Measurements from ENCODE around the gene CNP. TPM values are rescaled to one million over a fixed set of nuclear protein-coding genes. Genes with fewer than 3 reads are reported as not detected.
"Not testable (repeated sequence)": the region's sequence is repeated elsewhere in the genome, so short reads cannot be mapped to it uniquely, and the experiment has no call there.

CNP gene
- total RNA-seq, 1 donor from 2014 or later: 54.0 TPM

DNA sequence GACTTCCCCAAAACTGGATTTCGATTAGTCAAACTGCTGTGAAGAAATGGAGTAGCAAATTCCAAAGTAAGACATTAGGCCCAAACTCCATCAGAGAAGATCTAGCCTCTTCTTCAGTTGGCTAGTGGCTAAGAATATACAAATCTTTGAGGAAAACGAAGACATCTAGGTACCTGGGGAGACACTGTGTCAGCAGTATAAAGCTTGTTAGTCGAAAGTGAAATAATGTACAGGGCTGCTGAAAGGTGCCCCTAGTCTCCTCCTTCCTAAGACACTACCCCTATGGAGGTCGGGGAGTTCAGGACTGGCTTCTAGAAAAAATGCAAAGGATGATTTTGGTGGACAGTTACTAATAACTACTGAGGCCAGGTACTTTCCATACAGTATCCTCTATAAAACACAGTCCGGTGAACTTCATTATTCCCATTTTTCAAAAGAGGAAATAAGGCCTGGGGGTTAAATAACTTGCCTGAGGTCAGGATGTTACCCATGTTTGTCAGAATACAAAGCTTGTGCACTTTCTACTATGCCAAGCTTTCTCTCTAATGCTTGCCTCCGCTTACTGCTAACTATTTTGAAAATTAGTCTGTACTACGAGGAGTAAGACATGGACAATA is 35.7 kb downstream of the CNP start:
- Histone ChIP-seq H3K36me3 (peaks cover 0 to 47% of the 10 kb centered on the region in 2 donors), H3K4me3 (no peak overlapping the region), H3K27me3 (no peaks in the 10 kb centered on the region), H3K9me3 (no peaks in the 10 kb centered on the region), H3K27ac (no peak overlapping the region), H3K4me1 (peaks cover 24% of the 10 kb centered on the region)
- DNase-seq (ENCODE audit: extremely low spot score in 2 of 2): no peak
- no peak for TF ChIP-seq POLR2A (IDR thresholded peaks at IDR 0.05)
- no peak for TF ChIP-seq POLR2AphosphoS5 (IDR thresholded peaks at IDR 0.05; ENCODE audit: insufficient read depth in 1 of 2, low read depth in 1 of 2)
- TF ChIP-seq, protein P1, sequence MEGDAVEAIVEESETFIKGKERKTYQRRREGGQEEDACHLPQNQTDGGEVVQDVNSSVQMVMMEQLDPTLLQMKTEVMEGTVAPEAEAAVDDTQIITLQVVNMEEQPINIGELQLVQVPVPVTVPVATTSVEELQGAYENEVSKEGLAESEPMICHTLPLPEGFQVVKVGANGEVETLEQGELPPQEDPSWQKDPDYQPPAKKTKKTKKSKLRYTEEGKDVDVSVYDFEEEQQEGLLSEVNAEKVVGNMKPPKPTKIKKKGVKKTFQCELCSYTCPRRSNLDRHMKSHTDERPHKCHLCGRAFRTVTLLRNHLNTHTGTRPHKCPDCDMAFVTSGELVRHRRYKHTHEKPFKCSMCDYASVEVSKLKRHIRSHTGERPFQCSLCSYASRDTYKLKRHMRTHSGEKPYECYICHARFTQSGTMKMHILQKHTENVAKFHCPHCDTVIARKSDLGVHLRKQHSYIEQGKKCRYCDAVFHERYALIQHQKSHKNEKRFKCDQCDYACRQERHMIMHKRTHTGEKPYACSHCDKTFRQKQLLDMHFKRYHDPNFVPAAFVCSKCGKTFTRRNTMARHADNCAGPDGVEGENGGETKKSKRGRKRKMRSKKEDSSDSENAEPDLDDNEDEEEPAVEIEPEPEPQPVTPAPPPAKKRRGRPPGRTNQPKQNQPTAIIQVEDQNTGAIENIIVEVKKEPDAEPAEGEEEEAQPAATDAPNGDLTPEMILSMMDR (IDR thresholded peaks at IDR 0.05): no peak
- intact Hi-C loops (cut with DNase I): no loop called here

DNA sequence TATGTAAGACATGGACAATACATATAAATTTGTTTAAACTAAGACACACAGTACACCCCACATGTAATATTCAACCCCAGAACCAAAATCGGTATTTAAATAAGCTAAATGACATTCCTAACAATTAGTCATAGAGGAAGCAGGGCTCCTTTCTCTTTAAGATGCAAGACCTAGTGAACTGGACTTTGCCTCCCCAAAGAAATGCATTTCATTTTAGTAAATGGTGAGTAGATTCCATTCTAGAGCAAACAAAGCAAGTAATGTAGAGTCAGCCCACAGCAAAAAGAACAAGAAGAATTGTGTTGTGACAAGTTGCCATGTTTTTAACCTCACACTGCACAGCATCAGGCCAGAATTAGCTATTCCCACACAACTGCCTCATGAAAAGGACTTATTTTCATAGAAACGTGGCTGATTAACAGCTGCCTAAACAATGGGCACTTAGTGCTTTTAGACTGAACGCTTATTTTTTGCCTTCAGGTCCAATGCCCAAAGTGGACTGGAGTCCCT is 36.3 kb downstream of the CNP start:
- TF ChIP-seq POLR2A (IDR thresholded peaks at IDR 0.05) (no peak), POLR2AphosphoS5 (IDR thresholded peaks at IDR 0.05; ENCODE audit: insufficient read depth in 1 of 2, low read depth in 1 of 2) (no peak)
- TF ChIP-seq, protein P1 (IDR thresholded peaks at IDR 0.05): no peak
- H3K9me3 ChIP-seq: no peaks in the 10 kb centered on the region
- H3K4me3 ChIP-seq: no peak overlapping the region
- DNase-seq (ENCODE audit: extremely low spot score in 2 of 2): no peak
- intact Hi-C loops (cut with DNase I): no loop called here
- H3K36me3 ChIP-seq: peaks cover 0 to 41% of the 10 kb centered on the region in 2 donors
- H3K4me1 ChIP-seq: peaks cover 24% of the 10 kb centered on the region
- no peaks in the 10 kb centered on the region for H3K27me3 ChIP-seq
- no peak overlapping the region for H3K27ac ChIP-seq

DNA sequence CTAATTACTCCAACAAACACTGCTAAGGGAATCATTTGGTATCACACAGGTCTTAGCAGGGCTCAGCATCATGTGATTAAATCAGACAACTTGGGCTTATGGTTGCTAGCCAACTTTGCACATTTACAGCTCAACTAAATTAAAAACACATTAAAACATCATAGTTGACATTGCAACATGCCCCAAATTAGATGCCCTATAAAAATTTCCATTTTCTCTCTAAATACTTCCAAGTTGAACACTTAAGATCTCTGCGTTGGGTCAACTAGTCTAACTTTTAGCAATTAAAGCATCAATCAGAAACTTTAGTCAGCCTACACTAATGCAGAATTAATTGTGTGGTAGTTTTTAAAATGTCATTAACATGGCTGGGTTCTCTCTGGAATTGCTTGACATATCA is 38.6 kb downstream of the CNP start:
- Histone ChIP-seq H3K9me3 (no peaks in the 10 kb centered on the region), H3K36me3 (peaks cover 0 to 21% of the 10 kb centered on the region in 2 donors), H3K27ac (no peak overlapping the region), H3K27me3 (no peaks in the 10 kb centered on the region), H3K4me1 (peaks cover 36% of the 10 kb centered on the region), H3K4me3 (no peak overlapping the region)
- DNase-seq (ENCODE audit: extremely low spot score in 2 of 2): no peak
- TF ChIP-seq POLR2AphosphoS5 (IDR thresholded peaks at IDR 0.05; ENCODE audit: insufficient read depth in 1 of 2, low read depth in 1 of 2): peak in 1 of 2 donors; percentile 28
- TF ChIP-seq POLR2A (IDR thresholded peaks at IDR 0.05): no peak
- intact Hi-C loops (cut with DNase I): no loop called here

DNA sequence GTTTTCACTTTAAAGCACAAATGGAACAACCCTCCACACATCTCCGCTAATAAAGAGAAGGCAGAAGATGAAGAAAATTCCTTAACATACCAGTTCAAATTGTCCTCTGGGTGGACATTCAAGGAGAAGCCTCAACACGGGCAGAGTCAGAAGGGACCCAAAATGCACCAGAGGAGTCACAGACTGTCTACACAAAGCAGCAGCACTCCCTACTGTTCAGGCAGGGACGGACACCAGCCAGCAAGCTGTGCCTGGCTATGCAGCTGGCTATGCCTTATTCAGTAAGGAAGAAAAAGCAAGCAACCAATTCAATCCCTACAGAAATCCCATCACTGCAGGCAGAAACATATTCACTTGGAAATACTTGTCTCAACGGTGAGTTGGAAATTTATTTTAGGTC is 42.6 kb downstream of the CNP start:
- Histone ChIP-seq H3K4me3 (no peak overlapping the region), H3K4me1 (peaks cover 73% of the 10 kb centered on the region), H3K27ac (no peak overlapping the region), H3K9me3 (no peaks in the 10 kb centered on the region), H3K27me3 (no peaks in the 10 kb centered on the region), H3K36me3 (no peaks in the 10 kb centered on the region)
- TF ChIP-seq POLR2A (IDR thresholded peaks at IDR 0.05) (no peak), POLR2AphosphoS5 (IDR thresholded peaks at IDR 0.05; ENCODE audit: insufficient read depth in 1 of 2, low read depth in 1 of 2) (no peak)
- TF ChIP-seq, protein P1 (IDR thresholded peaks at IDR 0.05): no peak
- intact Hi-C loops (cut with DNase I): no loop called here
- no peak for DNase-seq (ENCODE audit: extremely low spot score in 2 of 2)

DNA sequence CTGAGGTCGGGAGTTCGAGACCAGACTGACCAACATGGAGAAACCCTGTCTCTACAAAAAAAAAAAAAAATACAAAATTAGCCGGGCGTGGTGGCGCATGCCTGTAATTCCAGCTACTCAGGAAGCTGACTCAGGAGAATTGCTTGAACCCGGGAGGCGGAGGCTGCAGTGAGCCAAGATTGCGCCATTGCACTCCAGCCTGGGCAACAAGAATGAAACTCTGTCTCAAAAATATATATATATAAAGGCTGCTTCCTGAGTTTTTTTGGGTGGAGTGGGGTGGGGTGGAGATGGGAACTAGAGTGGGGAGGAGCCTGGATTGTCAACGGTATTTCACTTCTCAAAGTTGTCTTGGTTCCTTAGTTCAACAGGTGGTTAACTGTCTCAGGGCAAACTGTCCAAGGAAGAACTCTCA is 43.7 kb downstream of the CNP start:
- H3K4me3 ChIP-seq; H3K27me3 ChIP-seq; H3K9me3 ChIP-seq; DNase-seq (ENCODE audit: extremely low spot score in 2 of 2); H3K36me3 ChIP-seq; H3K27ac ChIP-seq; intact Hi-C loops (cut with DNase I): not testable (repeated sequence)
- H3K4me1 ChIP-seq: peaks cover 72% of the 10 kb centered on the region

DNA sequence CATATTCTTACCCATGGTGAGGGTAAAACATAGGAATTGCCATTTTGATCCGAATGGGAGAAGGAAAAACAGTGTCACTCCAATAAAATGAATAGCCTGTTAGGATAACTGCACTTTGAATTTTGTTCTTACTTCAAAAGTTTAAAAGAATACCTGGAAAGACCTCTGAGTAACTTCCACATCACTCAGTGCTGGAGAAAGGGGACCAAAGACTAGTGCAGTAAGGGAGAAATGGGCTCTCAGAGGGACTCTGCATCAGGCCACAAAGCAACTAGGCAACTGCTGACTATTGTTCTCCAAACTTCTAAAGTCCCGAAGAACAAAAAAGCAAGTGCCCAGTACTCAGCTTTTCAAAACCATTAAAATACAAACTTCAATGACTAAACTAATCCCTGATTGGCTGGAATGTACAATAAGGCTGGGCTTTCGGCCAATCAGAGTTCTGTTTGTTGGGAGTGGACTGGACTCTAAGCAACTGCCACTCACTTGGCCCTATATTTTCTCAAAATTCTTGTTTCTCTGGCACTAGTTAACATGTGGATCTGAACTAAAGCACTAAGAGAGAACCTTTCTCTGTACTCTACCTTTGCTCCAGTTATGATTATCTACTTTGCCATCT is 44.4 kb downstream of the CNP start:
- H3K4me3 ChIP-seq: no peak overlapping the region
- TF ChIP-seq POLR2AphosphoS5 (IDR thresholded peaks at IDR 0.05; ENCODE audit: insufficient read depth in 1 of 2, low read depth in 1 of 2) (no peak), POLR2A (IDR thresholded peaks at IDR 0.05) (no peak)
- H3K27ac ChIP-seq: no peak overlapping the region
- intact Hi-C loops (cut with DNase I): no loop called here
- H3K27me3 ChIP-seq: no peaks in the 10 kb centered on the region
- H3K36me3 ChIP-seq: no peaks in the 10 kb centered on the region
- H3K9me3 ChIP-seq: no peaks in the 10 kb centered on the region
- H3K4me1 ChIP-seq: peaks cover 74% of the 10 kb centered on the region
- no peak for DNase-seq (ENCODE audit: extremely low spot score in 2 of 2)

DNA sequence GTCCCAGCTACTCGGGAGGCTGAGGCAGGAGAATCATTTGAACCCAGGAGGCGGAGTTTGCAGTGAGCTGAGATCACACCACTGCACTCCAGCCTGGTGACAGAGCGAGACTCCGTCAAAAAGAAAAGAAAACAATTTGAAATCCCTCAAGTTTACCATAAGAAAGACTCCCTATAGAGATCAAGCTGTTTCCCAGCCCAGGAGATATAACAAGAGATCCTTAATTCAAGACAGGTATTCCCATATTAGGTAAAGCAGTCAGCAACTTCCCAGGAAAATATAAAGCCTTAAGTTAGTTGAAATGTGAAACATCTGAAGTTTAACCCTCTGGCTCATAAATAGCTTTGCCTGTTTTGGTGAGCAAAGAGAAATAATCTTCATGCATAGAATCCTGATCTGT is 45.8 kb downstream of the CNP start:
- H3K27ac ChIP-seq: not testable (repeated sequence)

DNA sequence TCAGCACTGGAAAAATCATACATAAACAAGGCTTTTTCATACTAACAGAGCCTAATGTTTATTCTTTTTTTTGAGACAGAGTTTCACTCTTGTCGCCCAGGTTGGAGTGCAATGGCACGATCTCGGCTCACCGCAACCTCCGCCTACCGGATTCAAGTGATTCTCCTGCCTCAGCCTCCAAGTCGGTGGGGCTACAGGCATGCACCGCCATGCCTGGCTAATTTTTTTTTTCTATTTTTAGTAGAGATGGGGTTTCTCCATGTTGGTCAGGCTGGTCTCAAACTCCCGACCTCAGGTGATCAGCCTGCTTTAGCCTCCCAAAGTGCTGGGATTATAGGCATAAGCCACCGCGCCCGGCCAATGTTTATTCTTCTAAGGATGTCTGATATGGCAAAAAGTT is 47.1 kb downstream of the CNP start:
- not testable (repeated sequence) for H3K4me3 ChIP-seq, H3K36me3 ChIP-seq, H3K27ac ChIP-seq

More for the DNA sequence above, 45.8 kb downstream of the CNP start:
- H3K4me3 ChIP-seq; DNase-seq (ENCODE audit: extremely low spot score in 2 of 2); H3K27me3 ChIP-seq; H3K36me3 ChIP-seq; intact Hi-C loops (cut with DNase I); H3K9me3 ChIP-seq: not testable (repeated sequence)
- peaks cover 75% of the 10 kb centered on the region for H3K4me1 ChIP-seq

More for the DNA sequence above, 47.1 kb downstream of the CNP start:
- H3K9me3 ChIP-seq; DNase-seq (ENCODE audit: extremely low spot score in 2 of 2); intact Hi-C loops (cut with DNase I); H3K27me3 ChIP-seq: not testable (repeated sequence)
- peaks cover 82% of the 10 kb centered on the region for H3K4me1 ChIP-seq

Data from vagina (tissue), 2 donors.